Keratinocyte (primary cell): ENCODE data around the gene FYB1. TPM values are rescaled to one million over a fixed set of nuclear protein-coding genes. Genes with fewer than 3 reads are reported as not detected.
A peak's percentile ranks its signal among the peaks of the same experiment; 100 is the strongest.

ENCODE experiments used
- DNase-seq: peaks from one replicate; pipeline ENCODE4 v3.0.0-alpha.2; 2011; ENCODE audit warnings: low read depth, missing footprints, low spot score
- FAIRE-seq: peaks from 2 replicates; lab custom pipeline; 2011; peaks lifted over from hg19 to GRCh38; lab: Jason Lieb, UNC
- H2AFZ ChIP-seq: 2 replicates; pipeline ENCODE4 v1.6.0; 2012; ENCODE audit warnings: low read length, control low read depth, inconsistent platforms; ENCODE audit not compliant: control insufficient read depth
- H3K27ac ChIP-seq: 2 replicates; pipeline ENCODE4 v1.5.1; 2011; ENCODE audit warnings: low read length; ENCODE audit not compliant: control insufficient read depth, insufficient read depth
- H3K27me3 ChIP-seq: 3 replicates; pipeline ENCODE4 v1.6.0; 2011; ENCODE audit warnings: low read length; ENCODE audit not compliant: control insufficient read depth, insufficient read depth; ENCODE audit errors: extremely low read depth
- H3K36me3 ChIP-seq, 2 experiments: 2 replicates in 1 of 2; 3 replicates in 1 of 2; pipeline ENCODE4 v1.5.1; 2011; ENCODE audit warnings: low read length in 2 of 2, mild to moderate bottlenecking in 1 of 2; ENCODE audit not compliant: control insufficient read depth in 2 of 2, insufficient read depth in 2 of 2; ENCODE audit errors: extremely low read depth in 1 of 2
- H3K4me1 ChIP-seq: 3 replicates; pipeline ENCODE4 v1.5.1; 2011; ENCODE audit warnings: low read length; ENCODE audit not compliant: control insufficient read depth, insufficient read depth; ENCODE audit errors: extremely low read depth
- H3K4me2 ChIP-seq: 3 replicates; pipeline ENCODE4 v1.6.0; 2011; ENCODE audit warnings: low read depth, low read length; ENCODE audit not compliant: control insufficient read depth, insufficient read depth; ENCODE audit errors: extremely low read depth
- H3K4me3 ChIP-seq, 3 experiments: fragments of 200-600 bp in 1 of 3; sonication (generic) in 1 of 3; 2 replicates in 2 of 3; 3 replicates in 1 of 3; pipeline ENCODE4 v1.5.1; 2011 to 2016; ENCODE audit warnings: low read length in 3 of 3, mild to moderate bottlenecking in 3 of 3, control low read depth in 2 of 3, inconsistent platforms in 1 of 3, low read depth in 1 of 3, mixed read lengths in 1 of 3, mixed run types in 1 of 3, moderate library complexity in 1 of 3; ENCODE audit not compliant: control insufficient read depth in 2 of 3, insufficient read depth in 2 of 3; ENCODE audit errors: extremely low read depth in 1 of 3
- H3K79me2 ChIP-seq: 2 replicates; pipeline ENCODE4 v1.6.0; 2012; ENCODE audit warnings: low read length; ENCODE audit not compliant: control insufficient read depth, insufficient read depth
- H3K9ac ChIP-seq: 3 replicates; pipeline ENCODE4 v1.6.0; 2011; ENCODE audit warnings: low read length; ENCODE audit not compliant: control insufficient read depth, insufficient read depth; ENCODE audit errors: extremely low read depth
- H3K9me1 ChIP-seq: 3 replicates; pipeline ENCODE4 v1.6.0; 2011; ENCODE audit warnings: low read length; ENCODE audit not compliant: control insufficient read depth, insufficient read depth; ENCODE audit errors: extremely low read depth
- H3K9me3 ChIP-seq: 2 replicates; pipeline ENCODE4 v1.5.1; 2012; ENCODE audit warnings: low read depth, low read length; ENCODE audit not compliant: control insufficient read depth
- H4K20me1 ChIP-seq: 3 replicates; pipeline ENCODE4 v1.6.0; 2011; ENCODE audit warnings: low read length; ENCODE audit not compliant: control insufficient read depth, insufficient read depth; ENCODE audit errors: extremely low read depth
- EZH2 ChIP-seq: IDR thresholded peaks from one replicate; pipeline ENCODE4 v1.6.1; 2012; ENCODE audit warnings: inconsistent platforms, mild to moderate bottlenecking, low read length, moderate library complexity
- dilution Hi-C: fragments of 300-500 bp; cut with MboI; formaldehyde crosslinking; loops from one replicate; pipeline ENCODE4 v1.7.0; 2020; ENCODE audit warnings: low sequenced_read_pairs; ENCODE audit not compliant: extremely low pct_ligation_motif_present
- polyA plus RNA-seq, 5 experiments: library from polyadenylated mRNA; depleted of rRNA in 3 of 5; stranded (reverse) in 3 of 5; stranded (forward) in 1 of 5; unstranded in 1 of 5; fragments of >200 nt; gene quantifications; 1 replicate in 1 of 5; 2 replicates in 3 of 5; 3 replicates in 1 of 5; pipeline versions ENCODE4 v1.2.1 to v1.2.3, GENCODE V29; 2011 to 2012; ENCODE audit warnings: missing spikeins in 2 of 5, low read depth in 1 of 5, low replicate concordance in 1 of 5
- TF ChIP-seq, protein P1 (sequence below), 3 experiments: IDR thresholded peaks in 1 of 3; conservative IDR thresholded peaks in 1 of 3; optimal IDR thresholded peaks in 1 of 3; 2 replicates in 2 of 3; 3 replicates in 1 of 3; pipeline versions ENCODE3 to v1.5.1; 2011; ENCODE audit warnings: low read length in 3 of 3, mild to moderate bottlenecking in 3 of 3, moderate library complexity in 2 of 3, control low read depth in 1 of 3, inconsistent platforms in 1 of 3; ENCODE audit not compliant: insufficient read depth in 2 of 3; ENCODE audit errors: extremely low read depth in 1 of 3

Gene FYB1
- polyA plus RNA-seq, 1 donor (not counting 4 experiments of a cell fraction or from before 2014, with no cell fraction given) = 0.29 TPM

GRCh38 chr5:39164529-39165402 is 54.6 kb downstream of the FYB1 start:
- dilution Hi-C loops = no loop called here
- H3K9me1 ChIP-seq = no peaks in the 10 kb centered on the region
- H3K27ac ChIP-seq = no peak overlapping the region
- TF ChIP-seq, protein P1, sequence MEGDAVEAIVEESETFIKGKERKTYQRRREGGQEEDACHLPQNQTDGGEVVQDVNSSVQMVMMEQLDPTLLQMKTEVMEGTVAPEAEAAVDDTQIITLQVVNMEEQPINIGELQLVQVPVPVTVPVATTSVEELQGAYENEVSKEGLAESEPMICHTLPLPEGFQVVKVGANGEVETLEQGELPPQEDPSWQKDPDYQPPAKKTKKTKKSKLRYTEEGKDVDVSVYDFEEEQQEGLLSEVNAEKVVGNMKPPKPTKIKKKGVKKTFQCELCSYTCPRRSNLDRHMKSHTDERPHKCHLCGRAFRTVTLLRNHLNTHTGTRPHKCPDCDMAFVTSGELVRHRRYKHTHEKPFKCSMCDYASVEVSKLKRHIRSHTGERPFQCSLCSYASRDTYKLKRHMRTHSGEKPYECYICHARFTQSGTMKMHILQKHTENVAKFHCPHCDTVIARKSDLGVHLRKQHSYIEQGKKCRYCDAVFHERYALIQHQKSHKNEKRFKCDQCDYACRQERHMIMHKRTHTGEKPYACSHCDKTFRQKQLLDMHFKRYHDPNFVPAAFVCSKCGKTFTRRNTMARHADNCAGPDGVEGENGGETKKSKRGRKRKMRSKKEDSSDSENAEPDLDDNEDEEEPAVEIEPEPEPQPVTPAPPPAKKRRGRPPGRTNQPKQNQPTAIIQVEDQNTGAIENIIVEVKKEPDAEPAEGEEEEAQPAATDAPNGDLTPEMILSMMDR (optimal IDR thresholded peaks at IDR 0.05 in 1 of 3, IDR thresholded peaks at IDR 0.05 in 1 of 3, conservative IDR thresholded peaks at IDR 0.05 in 1 of 3; ENCODE audit: extremely low read depth in 1 of 3, insufficient read depth in 2 of 3, low read length in 3 of 3) = no peak
- TF ChIP-seq EZH2 = no peak
- no peak overlapping the region for H2AFZ ChIP-seq
- H4K20me1 ChIP-seq = no peaks in the 10 kb centered on the region
- no peaks in the 10 kb centered on the region for H3K79me2 ChIP-seq
- no peaks in the 10 kb centered on the region for H3K4me1 ChIP-seq
- no peaks in the 10 kb centered on the region for H3K27me3 ChIP-seq
- no peaks in the 10 kb centered on the region for H3K9me3 ChIP-seq
- peak; percentile 59 for FAIRE-seq
- DNase-seq = no peak
- no peak overlapping the region for H3K4me2 ChIP-seq
- H3K4me3 ChIP-seq = no peak overlapping the region
- no peak overlapping the region for H3K9ac ChIP-seq
- no peaks in the 10 kb centered on the region for H3K36me3 ChIP-seq

DNA sequence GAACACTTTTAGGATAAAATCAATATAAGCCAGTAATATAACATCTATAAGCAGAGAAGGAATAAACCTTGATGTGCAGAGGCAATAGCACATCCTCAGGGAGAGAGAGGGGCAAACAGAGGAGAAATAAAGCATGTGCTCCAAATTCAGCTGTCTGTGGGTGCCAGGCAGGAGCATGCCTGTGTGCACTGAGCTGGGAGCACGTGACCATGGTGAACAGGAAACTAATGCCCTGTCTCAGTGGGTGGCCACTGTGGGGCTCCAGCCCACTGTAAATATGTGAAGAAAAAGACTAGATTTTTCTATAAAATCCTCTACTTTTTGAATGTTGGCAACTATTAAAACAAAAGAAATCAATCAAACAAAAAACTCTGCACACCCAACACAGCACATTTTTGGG is 55.3 kb downstream of the FYB1 start:
- H3K27ac ChIP-seq = no peak overlapping the region
- FAIRE-seq = no peak

More for the DNA sequence above, 55.3 kb downstream of the FYB1 start:
- H3K27me3 ChIP-seq = no peaks in the 10 kb centered on the region
- TF ChIP-seq EZH2 = no peak
- TF ChIP-seq, protein P1 (optimal IDR thresholded peaks at IDR 0.05 in 1 of 3, IDR thresholded peaks at IDR 0.05 in 1 of 3, conservative IDR thresholded peaks at IDR 0.05 in 1 of 3; ENCODE audit: extremely low read depth in 1 of 3, insufficient read depth in 2 of 3, low read length in 3 of 3) = no peak
- no peaks in the 10 kb centered on the region for H4K20me1 ChIP-seq
- H2AFZ ChIP-seq = no peak overlapping the region
- H3K9me3 ChIP-seq = no peaks in the 10 kb centered on the region
- no peak overlapping the region for H3K4me2 ChIP-seq
- no peak for DNase-seq
- dilution Hi-C loops = no loop called here
- H3K9me1 ChIP-seq = no peaks in the 10 kb centered on the region
- H3K9ac ChIP-seq = no peak overlapping the region
- no peaks in the 10 kb centered on the region for H3K36me3 ChIP-seq
- no peak overlapping the region for H3K4me3 ChIP-seq
- H3K79me2 ChIP-seq = no peaks in the 10 kb centered on the region
- no peaks in the 10 kb centered on the region for H3K4me1 ChIP-seq
